Loucy (cell line): ENCODE results near the gene SMOC2.

Experiments used
- H2AFZ ChIP-seq: fragments of 200-600 bp; sonication (generic); 2 replicates; pipeline ENCODE4 v1.6.0; 2016; ENCODE audit warnings: antibody characterized with exemption, mild to moderate bottlenecking, low read length, moderate library complexity
- H3F3A ChIP-seq: fragments of 200-600 bp; 2 replicates; pipeline ENCODE4 v1.6.0; 2016; ENCODE audit warnings: antibody characterized with exemption, low read depth, mild to moderate bottlenecking
- H3K27me3 ChIP-seq: fragments of 200-600 bp; sonication (generic); 2 replicates; pipeline ENCODE4 v1.6.1; 2014; ENCODE audit warnings: low read length, mild to moderate bottlenecking; ENCODE audit not compliant: insufficient read depth, poor library complexity, severe bottlenecking
- H3K36me3 ChIP-seq: fragments of 200-600 bp; sonication (generic); 2 replicates; pipeline ENCODE4 v1.6.1; 2016; ENCODE audit warnings: low read length; ENCODE audit not compliant: insufficient read depth
- H3K4me1 ChIP-seq: fragments of 200-600 bp; sonication (generic); 2 replicates; pipeline ENCODE4 v1.5.1; 2014; ENCODE audit warnings: low read length, mild to moderate bottlenecking; ENCODE audit not compliant: insufficient read depth, poor library complexity, severe bottlenecking
- H3K4me2 ChIP-seq: fragments of 200-600 bp; sonication (generic); 2 replicates; pipeline ENCODE4 v1.6.0; 2014; ENCODE audit warnings: antibody characterized with exemption, low read length, low read depth, mild to moderate bottlenecking; ENCODE audit not compliant: poor library complexity, severe bottlenecking
- H3K4me3 ChIP-seq: fragments of 200-600 bp; sonication (generic); 2 replicates; pipeline ENCODE4 v1.5.1; 2014; ENCODE audit warnings: low read length, mild to moderate bottlenecking, mixed read lengths; ENCODE audit not compliant: poor library complexity, severe bottlenecking
- H3K79me2 ChIP-seq: fragments of 200-600 bp; sonication (generic); 2 replicates; pipeline ENCODE4 v1.6.1; 2014; ENCODE audit warnings: low read length; ENCODE audit not compliant: insufficient read depth
- H3K9ac ChIP-seq: fragments of 200-600 bp; sonication (generic); 2 replicates; pipeline ENCODE4 v1.6.0; 2014; ENCODE audit warnings: mild to moderate bottlenecking, low read depth, low read length, moderate library complexity; ENCODE audit not compliant: poor library complexity, severe bottlenecking
- H3K9me2 ChIP-seq: fragments of 200-600 bp; sonication (generic); replicated peaks from 2 replicates; pipeline ENCODE4 v1.6.1; 2016; ENCODE audit warnings: low read depth, low read length, mixed read lengths
- H3K9me3 ChIP-seq: fragments of 200-600 bp; sonication (generic); 2 replicates; pipeline ENCODE4 v1.6.1; 2014; ENCODE audit warnings: mild to moderate bottlenecking, antibody characterized with exemption, low read length, low read depth; ENCODE audit not compliant: insufficient read depth
- H4K20me1 ChIP-seq: fragments of 200-600 bp; sonication (generic); 2 replicates; pipeline ENCODE4 v1.6.0; 2014; ENCODE audit warnings: antibody characterized with exemption, low read length, mild to moderate bottlenecking; ENCODE audit not compliant: insufficient read depth, poor library complexity, severe bottlenecking
- EZH2phosphoT487 ChIP-seq: fragments of 200-600 bp; IDR thresholded peaks from 2 replicates; pipeline ENCODE4 v1.6.1; 2018; ENCODE audit warnings: antibody characterized with exemption, mild to moderate bottlenecking, moderate library complexity, borderline replicate concordance
- TF ChIP-seq, protein P1 (sequence below): fragments of 200-600 bp; sonication (generic); conservative IDR thresholded peaks from 2 replicates; pipeline ENCODE4 v1.5.1; 2014; ENCODE audit warnings: mild to moderate bottlenecking, antibody characterized with exemption, low read length

SMOC2 gene

DNA sequence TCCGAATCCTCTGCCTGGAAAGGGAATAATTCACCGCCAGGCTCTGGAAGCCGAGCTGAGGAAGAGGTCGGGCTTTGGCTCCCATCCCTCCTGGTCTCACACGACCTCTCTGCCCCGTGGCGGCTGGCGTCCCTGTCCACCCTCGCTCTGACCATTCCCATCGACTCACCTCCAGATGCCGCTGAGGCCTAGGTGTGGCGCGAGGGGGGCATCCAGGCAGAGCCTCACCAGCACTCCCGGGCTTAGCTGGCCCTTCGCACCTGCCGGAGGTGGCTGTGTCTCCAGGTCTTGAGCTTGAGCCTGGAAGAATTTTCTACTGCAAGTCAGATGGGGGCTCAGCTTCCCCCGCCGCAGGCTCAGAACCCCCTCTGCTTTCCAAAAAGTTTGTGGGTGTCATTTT lies 28.5 kb upstream of the SMOC2 start:
- H4K20me1 ChIP-seq: no peaks in the 10 kb centered on the region
- H3K79me2 ChIP-seq: no peaks in the 10 kb centered on the region
- no peaks in the 10 kb centered on the region for H3K27me3 ChIP-seq
- no peaks in the 10 kb centered on the region for H3K36me3 ChIP-seq
- no peaks in the 10 kb centered on the region for H3K4me1 ChIP-seq
- TF ChIP-seq, protein P1, sequence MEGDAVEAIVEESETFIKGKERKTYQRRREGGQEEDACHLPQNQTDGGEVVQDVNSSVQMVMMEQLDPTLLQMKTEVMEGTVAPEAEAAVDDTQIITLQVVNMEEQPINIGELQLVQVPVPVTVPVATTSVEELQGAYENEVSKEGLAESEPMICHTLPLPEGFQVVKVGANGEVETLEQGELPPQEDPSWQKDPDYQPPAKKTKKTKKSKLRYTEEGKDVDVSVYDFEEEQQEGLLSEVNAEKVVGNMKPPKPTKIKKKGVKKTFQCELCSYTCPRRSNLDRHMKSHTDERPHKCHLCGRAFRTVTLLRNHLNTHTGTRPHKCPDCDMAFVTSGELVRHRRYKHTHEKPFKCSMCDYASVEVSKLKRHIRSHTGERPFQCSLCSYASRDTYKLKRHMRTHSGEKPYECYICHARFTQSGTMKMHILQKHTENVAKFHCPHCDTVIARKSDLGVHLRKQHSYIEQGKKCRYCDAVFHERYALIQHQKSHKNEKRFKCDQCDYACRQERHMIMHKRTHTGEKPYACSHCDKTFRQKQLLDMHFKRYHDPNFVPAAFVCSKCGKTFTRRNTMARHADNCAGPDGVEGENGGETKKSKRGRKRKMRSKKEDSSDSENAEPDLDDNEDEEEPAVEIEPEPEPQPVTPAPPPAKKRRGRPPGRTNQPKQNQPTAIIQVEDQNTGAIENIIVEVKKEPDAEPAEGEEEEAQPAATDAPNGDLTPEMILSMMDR: no peak
- TF ChIP-seq EZH2phosphoT487: no peak
- H3K9ac ChIP-seq: no peak overlapping the region
- no peaks in the 10 kb centered on the region for H3K9me2 ChIP-seq
- no peak overlapping the region for H2AFZ ChIP-seq
- H3F3A ChIP-seq: no peaks in the 10 kb centered on the region
- peaks cover 14% of the 10 kb centered on the region; the same call in 1 of the 2 replicates for H3K9me3 ChIP-seq
- H3K4me3 ChIP-seq: no peak overlapping the region
- no peak overlapping the region for H3K4me2 ChIP-seq

DNA sequence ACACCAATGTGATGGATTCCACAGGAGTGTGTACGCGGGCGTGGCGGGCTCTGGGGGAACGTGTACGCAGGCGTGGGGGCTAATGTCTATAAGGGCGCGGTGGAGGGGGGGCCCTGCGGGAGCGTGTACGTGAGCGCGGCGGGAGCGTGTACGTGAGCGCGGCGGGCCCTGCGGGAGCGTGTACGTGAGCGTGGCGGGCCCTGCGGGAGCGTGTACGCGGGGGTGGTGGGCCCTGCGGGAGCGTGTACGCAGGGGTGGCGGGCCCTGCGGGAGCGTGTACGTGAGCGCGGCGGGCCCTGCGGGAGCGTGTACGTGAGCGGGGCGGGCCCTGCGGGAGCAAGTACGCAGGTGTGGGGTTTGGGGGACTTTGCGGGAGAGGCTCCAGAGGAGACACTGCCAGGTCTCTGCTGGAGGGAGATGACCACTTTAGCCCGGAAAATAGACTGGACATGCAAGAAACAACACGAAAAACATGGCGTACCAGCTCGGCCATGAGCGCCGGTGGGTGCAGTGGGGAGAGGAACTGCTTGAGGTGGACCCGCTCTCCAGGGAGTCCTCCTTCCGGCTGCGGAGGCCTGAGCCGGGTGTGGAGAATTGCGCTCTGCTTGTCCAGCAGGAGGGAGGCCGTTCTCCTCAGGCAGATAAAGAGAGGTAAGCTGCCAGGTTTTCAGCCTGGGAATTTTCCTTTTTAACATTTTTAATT lies 27.8 kb upstream of the SMOC2 start:
- no peak overlapping the region for H2AFZ ChIP-seq
- no peak overlapping the region for H3K9ac ChIP-seq
- H3K36me3 ChIP-seq: no peaks in the 10 kb centered on the region
- no peak overlapping the region for H3K4me2 ChIP-seq
- H3F3A ChIP-seq: no peaks in the 10 kb centered on the region
- H3K9me2 ChIP-seq: no peaks in the 10 kb centered on the region
- no peaks in the 10 kb centered on the region for H3K79me2 ChIP-seq
- H3K4me3 ChIP-seq: no peak overlapping the region
- H3K27me3 ChIP-seq: no peaks in the 10 kb centered on the region
- TF ChIP-seq, protein P1: no peak
- no peak for TF ChIP-seq EZH2phosphoT487
- H4K20me1 ChIP-seq: no peaks in the 10 kb centered on the region
- H3K4me1 ChIP-seq: no peaks in the 10 kb centered on the region
- peaks cover 14% of the 10 kb centered on the region; the same call in 1 of the 2 replicates for H3K9me3 ChIP-seq

DNA sequence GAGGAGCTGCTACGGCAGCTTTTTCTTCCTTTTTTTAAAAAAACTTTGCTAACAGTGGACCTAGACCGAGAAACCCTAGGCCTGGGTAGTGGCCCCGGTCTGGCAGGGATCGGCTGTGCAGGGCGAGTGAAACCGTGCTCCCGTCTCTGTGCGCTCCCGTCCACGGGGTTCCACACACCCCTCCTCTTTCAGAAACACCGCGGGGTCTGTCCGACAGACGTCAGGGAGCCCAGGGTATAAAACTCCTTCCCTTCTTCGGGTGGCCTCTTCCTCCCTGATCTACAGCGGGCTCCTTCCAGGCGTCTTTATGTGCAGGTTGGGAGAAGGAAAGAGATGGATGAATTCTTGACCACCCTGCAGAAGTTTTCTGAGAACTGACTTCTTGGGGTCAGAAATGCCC lies 27.1 kb upstream of the SMOC2 start:
- no peak overlapping the region for H3K4me2 ChIP-seq
- H3K9ac ChIP-seq: no peak overlapping the region
- H3K9me2 ChIP-seq: no peaks in the 10 kb centered on the region
- no peaks in the 10 kb centered on the region for H3K79me2 ChIP-seq
- H3K4me1 ChIP-seq: no peaks in the 10 kb centered on the region
- H3K4me3 ChIP-seq: no peak overlapping the region
- peaks cover 14% of the 10 kb centered on the region; the same call in 1 of the 2 replicates for H3K9me3 ChIP-seq
- no peak for TF ChIP-seq EZH2phosphoT487
- TF ChIP-seq, protein P1: no peak
- no peak overlapping the region for H2AFZ ChIP-seq
- H3K36me3 ChIP-seq: no peaks in the 10 kb centered on the region
- no peaks in the 10 kb centered on the region for H3F3A ChIP-seq
- no peaks in the 10 kb centered on the region for H3K27me3 ChIP-seq
- no peaks in the 10 kb centered on the region for H4K20me1 ChIP-seq
